Breast epithelium (tissue), 3 donors: ENCODE measurements around the gene KANK3.

ENCODE experiments used
- CTCF ChIP-seq, 3 donors: fragments of 450-650 bp; IDR thresholded peaks; one replicate each; pipeline ENCODE4 v1.5.1; 2016 to 2017; ENCODE audit warnings: antibody characterized with exemption in 3 of 3, mild to moderate bottlenecking in 3 of 3, moderate library complexity in 3 of 3
- POLR2A ChIP-seq: fragments of 450-650 bp; IDR thresholded peaks from one replicate; pipeline ENCODE4 v1.6.1; 2016; ENCODE audit warnings: antibody characterized with exemption, mild to moderate bottlenecking, moderate library complexity

GRCh38 chr19:8331263-8331845, 11.7 kb downstream of the KANK3 start:
- no peak for TF ChIP-seq POLR2A
- no peak for TF ChIP-seq CTCF (IDR thresholded peaks at IDR 0.05)
